Activated B cell treated with CpG ODN at 0.5 μM for 24 hours (primary cell): Measurements from ENCODE around the gene LMX1A. TPM values are rescaled to one million over a fixed set of nuclear protein-coding genes. Genes with fewer than 3 reads are reported as not detected.

ENCODE experiments used
- ATAC-seq: fragments of 200-7000 bp; cut with Tn5 transposase; one replicate; pipeline ENCODE4 v1.10.0; 2021; ENCODE audit warnings: low read depth, mild to moderate bottlenecking, moderate library complexity
- CTCF ChIA-PET: fragments of 350-600 bp; sonication (Branson Sonifier 250); formaldehyde crosslinking; loops from one replicate; lab custom pipeline; 2021; ENCODE audit warnings: antibody characterized with exemption; lab: Charles Lee
- POLR2A ChIA-PET: fragments of 350-600 bp; sonication (Branson Sonifier 250); formaldehyde crosslinking; loops from one replicate; lab custom pipeline; 2021; ENCODE audit warnings: antibody characterized with exemption; lab: Charles Lee
- DNase-seq: peaks from one replicate; pipeline ENCODE4 v3.0.0; 2022
- H3K27ac Mint-ChIP-seq: one replicate; pipeline ENCODE4 v1.8.0; 2020; ENCODE audit warnings: mixed read lengths
- H3K27me3 Mint-ChIP-seq: one replicate; pipeline ENCODE4 v1.8.0; 2021; ENCODE audit warnings: mixed read lengths
- H3K36me3 Mint-ChIP-seq: one replicate; pipeline ENCODE4 v1.8.0; 2021; ENCODE audit warnings: low read depth, mixed read lengths
- H3K4me1 Mint-ChIP-seq: one replicate; pipeline ENCODE4 v1.8.0; 2021; ENCODE audit warnings: mixed read lengths
- H3K4me3 Mint-ChIP-seq: one replicate; pipeline ENCODE4 v1.8.0; 2020; ENCODE audit warnings: mild to moderate bottlenecking, mixed read lengths
- H3K9me3 Mint-ChIP-seq: one replicate; pipeline ENCODE4 v1.8.0; 2020; ENCODE audit warnings: mixed read lengths
- intact Hi-C: fragments of 100-400 bp; cut with micrococcal nuclease; formaldehyde crosslinking; loops from one replicate; pipeline ENCODE4 v1.15.1; 2024
- total RNA-seq: library from RNA; stranded (reverse); gene quantifications from 2 replicates; pipeline ENCODE4 v1.2.3, GENCODE V29; 2022
- TF ChIP-seq, protein P1 (sequence below): fragments of 200-600 bp; IDR thresholded peaks from one replicate; pipeline ENCODE4 v1.8.0; 2022; ENCODE audit warnings: antibody characterized with exemption, mild to moderate bottlenecking

The LMX1A gene
- total RNA-seq, 1 donor from 2014 or later, result not detected

- Mint-ChIP-seq H3K9me3 (no peaks in the 10 kb centered on the region), H3K36me3 (no peaks in the 10 kb centered on the region), H3K27ac (no peak overlapping the region), H3K4me3 (no peak overlapping the region), H3K27me3 (no peaks in the 10 kb centered on the region), H3K4me1 (no peaks in the 10 kb centered on the region)
- DNase-seq (no peak), ATAC-seq (no peak)
- POLR2A ChIA-PET, result no interaction called here
- intact Hi-C loops, result no loop called here
- TF ChIP-seq, protein P1, sequence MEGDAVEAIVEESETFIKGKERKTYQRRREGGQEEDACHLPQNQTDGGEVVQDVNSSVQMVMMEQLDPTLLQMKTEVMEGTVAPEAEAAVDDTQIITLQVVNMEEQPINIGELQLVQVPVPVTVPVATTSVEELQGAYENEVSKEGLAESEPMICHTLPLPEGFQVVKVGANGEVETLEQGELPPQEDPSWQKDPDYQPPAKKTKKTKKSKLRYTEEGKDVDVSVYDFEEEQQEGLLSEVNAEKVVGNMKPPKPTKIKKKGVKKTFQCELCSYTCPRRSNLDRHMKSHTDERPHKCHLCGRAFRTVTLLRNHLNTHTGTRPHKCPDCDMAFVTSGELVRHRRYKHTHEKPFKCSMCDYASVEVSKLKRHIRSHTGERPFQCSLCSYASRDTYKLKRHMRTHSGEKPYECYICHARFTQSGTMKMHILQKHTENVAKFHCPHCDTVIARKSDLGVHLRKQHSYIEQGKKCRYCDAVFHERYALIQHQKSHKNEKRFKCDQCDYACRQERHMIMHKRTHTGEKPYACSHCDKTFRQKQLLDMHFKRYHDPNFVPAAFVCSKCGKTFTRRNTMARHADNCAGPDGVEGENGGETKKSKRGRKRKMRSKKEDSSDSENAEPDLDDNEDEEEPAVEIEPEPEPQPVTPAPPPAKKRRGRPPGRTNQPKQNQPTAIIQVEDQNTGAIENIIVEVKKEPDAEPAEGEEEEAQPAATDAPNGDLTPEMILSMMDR, result no peak
- CTCF ChIA-PET, result no interaction called here
Observed at GRCh38 chr1:165189913-165190312, 166.6 kb downstream of the LMX1A start.

DNA sequence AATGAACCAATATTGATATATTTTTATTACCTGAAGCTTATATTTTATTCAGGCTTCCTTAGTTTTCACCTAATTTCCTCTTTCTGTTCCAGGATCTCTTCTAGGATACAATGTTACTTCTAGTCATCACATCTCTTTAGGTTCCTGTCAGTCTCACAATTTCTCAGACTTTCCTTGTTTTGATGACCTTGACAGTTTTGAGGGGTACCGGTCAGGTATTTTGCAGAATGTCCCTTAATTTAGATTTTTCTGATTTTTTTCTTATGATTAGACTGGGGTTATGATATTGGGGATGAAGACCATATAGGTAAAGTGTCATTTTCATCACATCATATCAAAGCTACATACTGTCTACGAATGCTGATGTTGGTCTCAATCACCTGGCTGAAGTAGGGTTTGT, 167.5 kb downstream of the LMX1A start:
- POLR2A ChIA-PET, result no interaction called here
- intact Hi-C loops, result no loop called here
- H3K4me1 Mint-ChIP-seq, result no peaks in the 10 kb centered on the region
- H3K27me3 Mint-ChIP-seq, result no peaks in the 10 kb centered on the region
- H3K36me3 Mint-ChIP-seq, result no peaks in the 10 kb centered on the region
- CTCF ChIA-PET, result no interaction called here
- no peak overlapping the region for H3K4me3 Mint-ChIP-seq
- H3K27ac Mint-ChIP-seq, result no peak overlapping the region
- ATAC-seq (no peak), DNase-seq (no peak)
- TF ChIP-seq, protein P1, result no peak
- no peaks in the 10 kb centered on the region for H3K9me3 Mint-ChIP-seq

GRCh38 chr1:165187031-165188009, 169.2 kb downstream of the LMX1A start:
- Mint-ChIP-seq H3K36me3 (no peaks in the 10 kb centered on the region), H3K4me1 (no peaks in the 10 kb centered on the region), H3K27ac (no peak overlapping the region), H3K27me3 (no peaks in the 10 kb centered on the region), H3K9me3 (peaks cover 4% of the 10 kb centered on the region), H3K4me3 (no peak overlapping the region)
- no peak for DNase-seq
- ChIA-PET CTCF (no interaction called here), POLR2A (no interaction called here)
- intact Hi-C loops, result no loop called here
- TF ChIP-seq, protein P1, result no peak
- no peak for ATAC-seq

- TF ChIP-seq, protein P1, result no peak
- peaks cover 6% of the 10 kb centered on the region for H3K9me3 Mint-ChIP-seq
- POLR2A ChIA-PET, result no interaction called here
- intact Hi-C loops, result no loop called here
- CTCF ChIA-PET, result no interaction called here
- ATAC-seq (no peak), DNase-seq (no peak)
- H3K36me3 Mint-ChIP-seq, result no peaks in the 10 kb centered on the region
- no peaks in the 10 kb centered on the region for H3K4me1 Mint-ChIP-seq
- no peak overlapping the region for H3K27ac Mint-ChIP-seq
- no peaks in the 10 kb centered on the region for H3K27me3 Mint-ChIP-seq
- no peak overlapping the region for H3K4me3 Mint-ChIP-seq
Observed at GRCh38 chr1:165185161-165185889, 171.2 kb downstream of the LMX1A start.

DNA sequence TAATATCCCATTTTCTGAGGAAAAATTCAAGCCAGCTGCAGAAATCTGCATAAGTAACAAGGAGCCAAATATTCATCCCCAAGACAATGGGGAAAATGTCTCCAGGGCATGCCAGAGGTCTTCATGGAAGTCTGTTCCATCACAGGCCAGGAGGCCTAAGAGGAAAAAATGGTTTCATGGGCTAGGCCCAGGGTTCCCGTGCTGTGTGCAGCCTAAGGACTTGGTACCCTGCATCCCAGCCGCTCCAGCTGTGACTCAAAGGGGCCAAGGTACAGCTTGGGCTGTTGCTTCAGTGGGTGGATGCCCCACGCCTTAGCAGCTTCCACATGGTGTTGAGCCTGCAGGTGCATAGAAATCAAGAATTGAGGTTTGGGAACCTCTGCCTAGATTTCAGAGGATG, 173.5 kb downstream of the LMX1A start:
- Mint-ChIP-seq H3K36me3 (no peaks in the 10 kb centered on the region), H3K4me3 (no peak overlapping the region), H3K27me3 (no peaks in the 10 kb centered on the region), H3K27ac (no peak overlapping the region), H3K4me1 (peaks cover 3% of the 10 kb centered on the region), H3K9me3 (peaks cover 6% of the 10 kb centered on the region)
- DNase-seq (no peak), ATAC-seq (no peak)
- intact Hi-C loops, result no loop called here
- ChIA-PET POLR2A (no interaction called here), CTCF (no interaction called here)
- TF ChIP-seq, protein P1, result no peak
